ENCODE measurements around the gene SLC12A1. TPM values are rescaled to one million over a fixed set of nuclear protein-coding genes. Genes with fewer than 3 reads are reported as not detected.

SLC12A1 gene
- total RNA-seq, 4 donors from 2014 or later, result not detected

DNA sequence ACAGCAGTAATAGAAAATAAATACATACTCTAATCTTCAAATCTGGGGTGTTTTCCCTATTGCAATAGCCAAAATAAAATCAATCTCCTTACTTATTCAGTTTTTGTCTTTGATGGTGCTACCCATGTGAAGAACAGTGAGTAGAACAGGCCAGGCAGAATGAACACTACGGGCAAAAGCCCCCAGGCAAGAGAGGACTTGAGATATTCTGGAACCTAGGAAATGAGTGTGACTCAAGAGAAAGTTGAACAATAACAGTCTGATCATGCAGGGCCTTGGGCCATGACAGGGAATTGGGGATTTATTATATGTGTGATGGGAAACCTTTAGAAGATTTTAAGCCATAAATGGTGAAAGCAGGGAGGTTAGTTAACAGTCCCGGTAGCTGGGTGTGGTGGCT lies 111.1 kb downstream of the SLC12A1 start:
- TF ChIP-seq, protein P1, sequence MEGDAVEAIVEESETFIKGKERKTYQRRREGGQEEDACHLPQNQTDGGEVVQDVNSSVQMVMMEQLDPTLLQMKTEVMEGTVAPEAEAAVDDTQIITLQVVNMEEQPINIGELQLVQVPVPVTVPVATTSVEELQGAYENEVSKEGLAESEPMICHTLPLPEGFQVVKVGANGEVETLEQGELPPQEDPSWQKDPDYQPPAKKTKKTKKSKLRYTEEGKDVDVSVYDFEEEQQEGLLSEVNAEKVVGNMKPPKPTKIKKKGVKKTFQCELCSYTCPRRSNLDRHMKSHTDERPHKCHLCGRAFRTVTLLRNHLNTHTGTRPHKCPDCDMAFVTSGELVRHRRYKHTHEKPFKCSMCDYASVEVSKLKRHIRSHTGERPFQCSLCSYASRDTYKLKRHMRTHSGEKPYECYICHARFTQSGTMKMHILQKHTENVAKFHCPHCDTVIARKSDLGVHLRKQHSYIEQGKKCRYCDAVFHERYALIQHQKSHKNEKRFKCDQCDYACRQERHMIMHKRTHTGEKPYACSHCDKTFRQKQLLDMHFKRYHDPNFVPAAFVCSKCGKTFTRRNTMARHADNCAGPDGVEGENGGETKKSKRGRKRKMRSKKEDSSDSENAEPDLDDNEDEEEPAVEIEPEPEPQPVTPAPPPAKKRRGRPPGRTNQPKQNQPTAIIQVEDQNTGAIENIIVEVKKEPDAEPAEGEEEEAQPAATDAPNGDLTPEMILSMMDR (IDR thresholded peaks at IDR 0.05; ENCODE audit: low read depth), result no peak

DNA sequence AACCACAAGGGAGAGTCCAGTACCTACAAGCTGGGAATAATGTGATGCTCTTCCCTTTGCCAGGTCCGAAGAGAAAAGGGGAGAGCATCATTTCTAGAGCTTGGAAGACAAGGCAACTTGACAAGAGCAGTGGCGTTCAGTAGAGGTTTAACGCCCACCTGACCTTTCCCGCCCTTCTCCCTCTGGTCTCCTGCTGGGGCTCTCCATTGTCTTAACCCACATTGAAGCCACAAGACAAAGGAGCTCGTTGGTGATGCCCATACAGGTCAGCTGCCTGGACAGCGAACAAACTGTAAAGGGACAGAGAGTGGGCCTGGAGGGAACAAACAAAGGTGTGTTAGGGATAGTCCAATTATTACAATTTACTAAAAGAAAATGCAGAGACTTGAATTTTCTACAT lies 112.0 kb downstream of the SLC12A1 start:
- TF ChIP-seq, protein P1 (IDR thresholded peaks at IDR 0.05; ENCODE audit: low read depth), result no peak

DNA sequence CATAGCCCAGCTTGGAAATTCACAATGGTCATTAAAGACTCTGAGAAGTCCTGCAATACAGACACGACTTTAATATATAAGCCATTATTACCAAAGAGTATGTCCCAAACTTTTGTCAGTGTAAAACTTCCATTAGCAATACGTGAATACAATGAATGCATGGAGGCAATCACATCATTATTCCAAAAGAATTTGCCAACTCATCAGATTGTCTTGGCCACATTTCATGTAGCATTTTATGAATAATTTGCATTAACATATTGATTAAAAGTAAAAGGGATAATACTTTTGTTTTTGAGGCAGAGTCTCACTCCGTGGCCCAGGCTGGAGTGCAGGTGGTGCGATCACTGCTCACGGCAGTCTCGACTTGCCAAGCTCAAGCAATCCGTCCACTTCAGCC lies 117.2 kb downstream of the SLC12A1 start:
- TF ChIP-seq, protein P1 (IDR thresholded peaks at IDR 0.05; ENCODE audit: low read depth), result no peak

DNA sequence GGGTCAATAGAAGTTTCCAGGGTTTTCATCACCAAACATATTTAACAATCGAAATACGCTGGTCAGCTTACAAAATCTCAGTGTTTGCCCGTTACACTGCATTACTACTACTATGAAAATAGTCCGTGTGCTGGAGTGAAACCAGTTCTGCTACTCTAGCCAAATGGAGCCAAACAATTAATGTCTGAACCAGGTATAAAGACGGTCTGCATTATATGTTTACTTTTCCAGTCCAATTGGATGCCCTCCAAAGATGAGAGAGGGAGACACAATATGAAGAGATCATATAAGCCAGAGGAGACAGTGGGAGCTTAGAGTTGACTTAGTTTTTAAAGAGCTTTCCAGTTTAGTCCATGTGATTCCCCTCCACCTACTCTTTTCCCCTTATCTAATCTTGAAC lies 118.8 kb downstream of the SLC12A1 start:
- TF ChIP-seq, protein P1 (IDR thresholded peaks at IDR 0.05; ENCODE audit: low read depth), result no peak

- TF ChIP-seq, protein P1 (IDR thresholded peaks at IDR 0.05; ENCODE audit: low read depth), result no peak
Measured at GRCh38 chr15:48325400-48325799, 119.3 kb downstream of the SLC12A1 start.

- TF ChIP-seq, protein P1 (IDR thresholded peaks at IDR 0.05; ENCODE audit: low read depth), result no peak
Measured at GRCh38 chr15:48330105-48330785, 124.1 kb downstream of the SLC12A1 start.

- TF ChIP-seq, protein P1 (IDR thresholded peaks at IDR 0.05; ENCODE audit: low read depth), result no peak
Measured at GRCh38 chr15:48330855-48331795, 125.0 kb downstream of the SLC12A1 start, which contains the start of gene DUT. DUT (plus strand) TSS chr15:48331429; CDS start chr15:48331516, 87 bp downstream.
